Ovary (tissue), 9 donors: ENCODE measurements around the gene FOXN1. TPM values are rescaled to one million over a fixed set of nuclear protein-coding genes. Genes with fewer than 3 reads are reported as not detected.

ENCODE experiments used
- DNase-seq, 5 donors: peaks; one replicate each; pipeline ENCODE4 v3.0.0-alpha.2; 2019 to 2020
- H3K27ac ChIP-seq, 2 donors: fragments of 200-600 bp; one replicate each; pipeline versions ENCODE4 v1.5.1 to v1.8.0; 2019 to 2022
- H3K27me3 ChIP-seq: fragments of 200-600 bp; one replicate; pipeline ENCODE4 v1.8.0; 2022
- H3K36me3 ChIP-seq: fragments of 200-600 bp; sonication (generic); one replicate; pipeline ENCODE4 v1.5.1; 2019
- H3K4me1 ChIP-seq: one replicate; pipeline ENCODE4 v1.8.1; 2013; ENCODE audit warnings: mild to moderate bottlenecking, moderate library complexity; ENCODE audit not compliant: insufficient read depth
- H3K4me3 ChIP-seq: fragments of 200-600 bp; sonication (generic); one replicate; pipeline ENCODE4 v1.5.1; 2017
- H3K9me3 ChIP-seq, 2 donors: fragments of 200-600 bp in 1 of 2; sonication (generic) in 1 of 2; one replicate each; pipeline versions ENCODE4 v1.5.1 to v1.8.1; 2013 to 2019; ENCODE audit warnings: mild to moderate bottlenecking in 1 of 2, moderate library complexity in 1 of 2
- EP300 ChIP-seq: sonication (generic); formaldehyde crosslinking; IDR thresholded peaks from one replicate; pipeline ENCODE4 v1.6.1; 2017; ENCODE audit warnings: antibody characterized with exemption
- POLR2A ChIP-seq: fragments of 450-650 bp; IDR thresholded peaks from one replicate; pipeline ENCODE4 v1.6.1; 2017; ENCODE audit warnings: antibody characterized with exemption, mild to moderate bottlenecking, moderate library complexity
- WGBS, 3 donors: extraction: QIAGEN DNeasy Blood & Tissue Kit in 1 of 3; methylation state at CpG; one replicate each; pipeline versions ENCODE4 v1.1.5 to v1.1.7; 2013 to 2017; 5-methylcytosine and 5-hydroxymethylcytosine counted together
- intact Hi-C, 4 donors: fragments of 100-400 bp; cut with DNase I; formaldehyde crosslinking; loops; one replicate each; pipeline versions ENCODE4 v1.11.0 to v1.15.1; 2022 to 2023
- polyA plus RNA-seq, 2 donors: library from polyadenylated mRNA; stranded (reverse); fragments of 200-250 nt in 1 of 2; fragments of 350-450 nt in 1 of 2; fragmentation: Illumina TruSeq in 1 of 2; extraction: RNeasy Lipid Tissue Mini Kit (QIAGEN cat#74804) in 1 of 2; gene quantifications; one replicate each; pipeline ENCODE4 v1.2.3, GENCODE V29; 2013 to 2014
- total RNA-seq, 7 donors: library from RNA; depleted of rRNA in 2 of 7; stranded (reverse); fragments of >200 nt in 2 of 7; fragmentation: NEBNext Ultra II Directional in 3 of 7; extraction: Animal tissue kit (Norgen Biotek cat#: 25700) in 3 of 7; gene quantifications; one replicate each; pipeline versions ENCODE4 v1.1.0 to v1.2.4, GENCODE V29; 2016 to 2023
- TF ChIP-seq, protein P1 (sequence below), 3 donors: fragments of 450-650 bp in 2 of 3; fragments of 200-600 bp in 1 of 3; IDR thresholded peaks; one replicate each; pipeline versions ENCODE4 v1.5.1 to v1.8.0; 2016 to 2022; ENCODE audit warnings: antibody characterized with exemption in 3 of 3, mild to moderate bottlenecking in 1 of 3
- donor health status: DM: no; HTN: no; CAD: no; lungs with moderate emphysema.
- donor health status: DM: no; HTN: no; CAD: no.
- donor health status: Bipolar disorder and iron deficiency.
- donor health status: DM: yes; HTN: yes; CAD: no.
- donor health status: DM: no; HTN: no; CAD: no.
- donor health status: DM: yes; HTN: yes; CAD: no.

Gene FOXN1
- total and polyA plus RNA-seq, 9 donors, result not detected

DNA sequence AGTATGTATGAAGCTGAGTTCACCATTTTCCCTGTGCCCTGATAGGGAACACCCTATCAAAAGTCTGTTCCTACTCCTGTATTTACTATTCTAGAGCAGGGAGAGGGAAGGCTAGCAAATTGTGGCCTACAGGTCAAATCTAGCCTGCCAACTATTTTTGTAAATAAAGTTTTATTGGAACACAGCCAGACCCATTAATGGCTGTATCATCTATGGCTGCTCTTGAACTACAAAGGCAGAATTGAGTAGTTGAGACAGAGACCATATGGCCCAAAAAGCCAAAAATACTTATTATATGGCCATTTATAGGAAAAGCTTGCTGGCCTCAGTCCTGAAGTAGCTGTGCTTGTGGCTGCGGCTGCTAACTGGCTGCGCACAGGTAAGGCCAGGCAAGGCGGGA lies 74.8 kb downstream of the FOXN1 start:
- H3K4me3 ChIP-seq, result no peak overlapping the region
- H3K4me1 ChIP-seq, result peaks cover 4% of the 10 kb centered on the region
- H3K27me3 ChIP-seq, result no peaks in the 10 kb centered on the region
- TF ChIP-seq, protein P1, sequence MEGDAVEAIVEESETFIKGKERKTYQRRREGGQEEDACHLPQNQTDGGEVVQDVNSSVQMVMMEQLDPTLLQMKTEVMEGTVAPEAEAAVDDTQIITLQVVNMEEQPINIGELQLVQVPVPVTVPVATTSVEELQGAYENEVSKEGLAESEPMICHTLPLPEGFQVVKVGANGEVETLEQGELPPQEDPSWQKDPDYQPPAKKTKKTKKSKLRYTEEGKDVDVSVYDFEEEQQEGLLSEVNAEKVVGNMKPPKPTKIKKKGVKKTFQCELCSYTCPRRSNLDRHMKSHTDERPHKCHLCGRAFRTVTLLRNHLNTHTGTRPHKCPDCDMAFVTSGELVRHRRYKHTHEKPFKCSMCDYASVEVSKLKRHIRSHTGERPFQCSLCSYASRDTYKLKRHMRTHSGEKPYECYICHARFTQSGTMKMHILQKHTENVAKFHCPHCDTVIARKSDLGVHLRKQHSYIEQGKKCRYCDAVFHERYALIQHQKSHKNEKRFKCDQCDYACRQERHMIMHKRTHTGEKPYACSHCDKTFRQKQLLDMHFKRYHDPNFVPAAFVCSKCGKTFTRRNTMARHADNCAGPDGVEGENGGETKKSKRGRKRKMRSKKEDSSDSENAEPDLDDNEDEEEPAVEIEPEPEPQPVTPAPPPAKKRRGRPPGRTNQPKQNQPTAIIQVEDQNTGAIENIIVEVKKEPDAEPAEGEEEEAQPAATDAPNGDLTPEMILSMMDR (IDR thresholded peaks at IDR 0.05), result no peak
- TF ChIP-seq EP300 (no peak), POLR2A (no peak)
- H3K36me3 ChIP-seq, result no peaks in the 10 kb centered on the region
- H3K27ac ChIP-seq, result no peak overlapping the region
- 94 to 97% (median 96%) methylated on average over 3 of the region's 3 CpGs for WGBS, 3 donors
- DNase-seq, result no peak
- intact Hi-C loops, result no loop called here
- no peaks in the 10 kb centered on the region for H3K9me3 ChIP-seq

DNA sequence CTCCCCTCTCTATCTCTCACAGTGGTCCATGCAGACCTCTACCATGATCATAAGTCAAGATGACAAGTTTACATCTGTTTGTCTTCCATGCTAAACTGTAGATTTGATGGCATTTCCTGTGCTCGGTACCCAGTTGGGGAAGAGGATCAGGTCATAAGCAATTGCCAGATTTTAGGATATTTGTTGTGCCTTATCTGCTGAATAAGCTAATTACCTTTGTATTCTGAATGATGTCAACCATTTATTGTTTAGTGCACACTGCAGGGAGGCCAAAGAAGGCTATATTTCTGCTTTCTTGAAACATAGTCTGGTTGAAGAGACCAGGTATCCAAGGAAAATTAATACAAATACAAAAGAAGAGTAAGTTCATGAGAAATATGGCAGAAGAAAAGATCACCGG lies 76.4 kb downstream of the FOXN1 start:
- no peak overlapping the region for H3K27ac ChIP-seq
- intact Hi-C loops, result no loop called here
- H3K27me3 ChIP-seq, result no peaks in the 10 kb centered on the region
- H3K36me3 ChIP-seq, result no peaks in the 10 kb centered on the region
- H3K4me1 ChIP-seq, result no peaks in the 10 kb centered on the region
- TF ChIP-seq EP300 (no peak), POLR2A (no peak)
- TF ChIP-seq, protein P1 (IDR thresholded peaks at IDR 0.05), result no peak
- H3K4me3 ChIP-seq, result no peak overlapping the region
- no peaks in the 10 kb centered on the region for H3K9me3 ChIP-seq
- 98% methylated on average over 2 of the region's 2 CpGs for WGBS, 3 donors
- no peak for DNase-seq

DNA sequence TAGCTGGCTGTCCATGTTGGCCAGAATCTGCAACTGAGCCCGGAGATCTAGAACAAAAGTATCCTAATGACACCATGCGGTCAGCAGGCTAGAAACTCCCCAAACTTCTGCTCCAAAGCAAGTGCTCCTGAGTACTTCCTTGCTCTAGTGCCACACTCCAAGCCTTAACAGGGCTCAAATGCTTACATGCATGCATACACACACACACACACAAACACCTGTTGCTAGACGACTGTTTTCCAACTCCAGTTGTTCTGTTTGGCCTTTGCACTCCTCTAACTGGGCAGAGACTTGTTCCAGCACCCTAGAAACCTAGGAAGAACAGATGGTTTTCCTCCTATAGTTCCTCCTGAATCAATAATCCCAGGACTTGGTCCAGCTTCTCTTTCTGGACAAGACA lies 78.3 kb downstream of the FOXN1 start:
- no peak for TF ChIP-seq POLR2A
- TF ChIP-seq, protein P1 (IDR thresholded peaks at IDR 0.05), result no peak
- TF ChIP-seq EP300, result no peak
- H3K36me3 ChIP-seq, result no peaks in the 10 kb centered on the region
- H3K27ac ChIP-seq, result no peak overlapping the region
- no peaks in the 10 kb centered on the region for H3K9me3 ChIP-seq
- no peak overlapping the region for H3K4me3 ChIP-seq
- H3K27me3 ChIP-seq, result no peaks in the 10 kb centered on the region
- no peaks in the 10 kb centered on the region for H3K4me1 ChIP-seq
- DNase-seq, result no peak
- WGBS, 3 donors, result 78 to 92% (median 89%) methylated on average over 3 of the region's 3 CpGs
- intact Hi-C loops, result no loop called here

DNA sequence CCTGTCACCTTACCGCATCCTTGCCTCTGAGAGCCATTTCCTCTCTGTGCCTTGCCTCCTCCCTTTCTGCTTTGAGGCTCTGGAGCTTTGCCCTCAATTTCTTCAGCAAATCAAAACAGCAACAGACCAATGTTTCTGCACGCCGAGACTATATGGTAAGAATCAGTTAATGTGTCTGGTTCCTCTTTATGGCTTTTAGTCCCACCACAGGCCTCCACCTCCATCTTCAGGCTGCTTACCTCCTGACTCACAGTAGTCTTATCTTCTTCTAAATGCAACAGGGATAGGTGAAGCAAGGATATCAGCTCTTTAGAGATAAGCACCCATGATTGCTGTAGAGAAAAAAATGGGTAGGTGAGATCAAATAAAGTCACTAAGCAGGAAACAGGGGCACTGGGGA lies 79.7 kb downstream of the FOXN1 start:
- intact Hi-C loops, result no loop called here
- Histone ChIP-seq H3K27me3 (no peaks in the 10 kb centered on the region), H3K36me3 (no peaks in the 10 kb centered on the region), H3K27ac (no peak overlapping the region), H3K4me3 (no peak overlapping the region), H3K9me3 (no peaks in the 10 kb centered on the region), H3K4me1 (no peaks in the 10 kb centered on the region)
- TF ChIP-seq, protein P1 (IDR thresholded peaks at IDR 0.05), result no peak
- TF ChIP-seq EP300, result no peak
- no peak for TF ChIP-seq POLR2A
- no peak for DNase-seq
- 87 to 94% (median 91%) methylated on average over 3 of the region's 3 CpGs for whole genome bisulfite sequencing, 3 donors

Other genes starting within 250 kb of the FOXN1 start
- gene TMEM97, start 187.1 kb upstream of the FOXN1 start, total RNA-seq, result 10 to 100 TPM; 18.7 to 74.4 (median 26.0) TPM
- gene TMEM97, start 187.1 kb upstream of the FOXN1 start, polyA plus RNA-seq, result 10 to 100 TPM; 20.3 to 93.0 TPM
- gene IFT20, start 170.9 kb upstream of the FOXN1 start, total RNA-seq, result 10 to 100 TPM; 20.2 to 49.2 (median 24.3) TPM
- gene IFT20, start 170.9 kb upstream of the FOXN1 start, polyA plus RNA-seq, result 10 to 100 TPM; 39.4 to 44.3 TPM
- 10 to 100 TPM; 13.5 to 36.3 (median 31.5) TPM for gene TNFAIP1, start 170.6 kb upstream of the FOXN1 start, total RNA-seq
- gene TNFAIP1, start 170.6 kb upstream of the FOXN1 start, polyA plus RNA-seq, result 10 to 100 TPM; 13.4 to 37.9 TPM
- gene POLDIP2, start 148.8 kb upstream of the FOXN1 start, total RNA-seq, result 10 to 100 TPM; 37.4 to 82.6 (median 59.6) TPM
- 100 to 1,000 TPM in 1 of 2 donors, 10 to 100 TPM in 1; 43.4 to 110 TPM for gene POLDIP2, start 148.8 kb upstream of the FOXN1 start, polyA plus RNA-seq
- not detected for gene SEBOX, start 141.1 kb upstream of the FOXN1 start, total RNA-seq
- gene SEBOX, start 141.1 kb upstream of the FOXN1 start, polyA plus RNA-seq, result not detected
- 1 to 10 TPM in 5 of 7 donors, under 1 TPM in 1, not detected in 1; 0.25 to 5.9 (median 4.1) TPM for gene VTN, start 136.0 kb upstream of the FOXN1 start, total RNA-seq
- 10 to 100 TPM in 1 of 2 donors, 1 to 10 TPM in 1; 1.5 to 20.5 TPM for gene VTN, start 136.0 kb upstream of the FOXN1 start, polyA plus RNA-seq
- gene SARM1, start 134.7 kb upstream of the FOXN1 start, total RNA-seq, result 10 to 100 TPM in 6 of 7 donors, 1 to 10 TPM in 1; 7.4 to 21.5 (median 16.5) TPM
- gene SARM1, start 134.7 kb upstream of the FOXN1 start, polyA plus RNA-seq, result 10 to 100 TPM in 1 of 2 donors, 1 to 10 TPM in 1; 9.0 to 12.4 TPM
- gene SLC46A1, start 100.1 kb upstream of the FOXN1 start, total RNA-seq, result 10 to 100 TPM in 5 of 7 donors, 1 to 10 TPM in 2; 5.0 to 13.6 (median 12.2) TPM
- 10 to 100 TPM in 1 of 2 donors, 1 to 10 TPM in 1; 4.0 to 32.2 TPM for gene SLC46A1, start 100.1 kb upstream of the FOXN1 start, polyA plus RNA-seq
- gene SLC13A2, start 32.7 kb upstream of the FOXN1 start, total RNA-seq, result under 1 TPM in 1 of 7 donors, not detected in 6; 0.95 TPM
- gene SLC13A2, start 32.7 kb upstream of the FOXN1 start, polyA plus RNA-seq, result not detected
- gene UNC119, start 46.3 kb downstream of the FOXN1 start, total RNA-seq, result 10 to 100 TPM; 14.4 to 27.3 (median 19.5) TPM
- gene UNC119, start 46.3 kb downstream of the FOXN1 start, polyA plus RNA-seq, result 10 to 100 TPM; 18.6 to 19.3 TPM
- gene PIGS, start 65.2 kb downstream of the FOXN1 start, total RNA-seq, result 10 to 100 TPM; 16.1 to 42.2 (median 33.5) TPM
- 10 to 100 TPM; 26.6 to 64.8 TPM for gene PIGS, start 65.2 kb downstream of the FOXN1 start, polyA plus RNA-seq
- gene ALDOC, start 70.5 kb downstream of the FOXN1 start, total RNA-seq, result 10 to 100 TPM; 17.1 to 71.5 (median 28.4) TPM
- gene ALDOC, start 70.5 kb downstream of the FOXN1 start, polyA plus RNA-seq, result 10 to 100 TPM; 25.4 to 39.1 TPM
- gene SPAG5, start 92.7 kb downstream of the FOXN1 start, total RNA-seq, result 1 to 10 TPM; 2.1 to 5.0 (median 3.3) TPM
- gene SPAG5, start 92.7 kb downstream of the FOXN1 start, polyA plus RNA-seq, result 1 to 10 TPM; 2.9 to 3.8 TPM
- 10 to 100 TPM in 3 of 7 donors, 1 to 10 TPM in 4; 3.6 to 16.2 (median 7.9) TPM for gene RSKR, start 107.8 kb downstream of the FOXN1 start, total RNA-seq
- gene RSKR, start 107.8 kb downstream of the FOXN1 start, polyA plus RNA-seq, result 1 to 10 TPM; 4.1 to 8.7 TPM
- gene BLTP2, start 138.8 kb downstream of the FOXN1 start, total RNA-seq, result 100 to 1,000 TPM in 3 of 7 donors, 10 to 100 TPM in 4; 57.2 to 148 (median 93.2) TPM
- 100 to 1,000 TPM in 1 of 2 donors, 10 to 100 TPM in 1; 24.9 to 100 TPM for gene BLTP2, start 138.8 kb downstream of the FOXN1 start, polyA plus RNA-seq
- 10 to 100 TPM; 33.9 to 53.1 (median 46.7) TPM for gene SDF2, start 155.6 kb downstream of the FOXN1 start, total RNA-seq
- 100 to 1,000 TPM in 1 of 2 donors, 10 to 100 TPM in 1; 62.7 to 118 TPM for gene SDF2, start 155.6 kb downstream of the FOXN1 start, polyA plus RNA-seq
- 10 to 100 TPM; 42.3 to 83.8 (median 67.2) TPM for gene SUPT6H, start 155.9 kb downstream of the FOXN1 start, total RNA-seq
- 10 to 100 TPM; 34.8 to 80.1 TPM for gene SUPT6H, start 155.9 kb downstream of the FOXN1 start, polyA plus RNA-seq
- gene PROCA1, start 205.5 kb downstream of the FOXN1 start, total RNA-seq, result 1 to 10 TPM; 4.0 to 6.7 (median 5.0) TPM
- gene PROCA1, start 205.5 kb downstream of the FOXN1 start, polyA plus RNA-seq, result 1 to 10 TPM; 2.7 to 6.5 TPM
- 100 to 1,000 TPM; 149 to 222 (median 169) TPM for gene RAB34, start 211.5 kb downstream of the FOXN1 start, total RNA-seq
- gene RAB34, start 211.5 kb downstream of the FOXN1 start, polyA plus RNA-seq, result 100 to 1,000 TPM; 196 to 208 TPM
- 1,000 to 10,000 TPM; 1,369 to 3,979 (median 2,659) TPM for gene RPL23A, start 213.6 kb downstream of the FOXN1 start, total RNA-seq
- 1,000 to 10,000 TPM; 2,997 to 3,153 TPM for gene RPL23A, start 213.6 kb downstream of the FOXN1 start, polyA plus RNA-seq
- 1 to 10 TPM in 6 of 7 donors, not detected in 1; 1.3 to 7.0 (median 1.6) TPM for gene TLCD1, start 219.9 kb downstream of the FOXN1 start, total RNA-seq
- 1 to 10 TPM in 1 of 2 donors, under 1 TPM in 1; 0.75 to 5.1 TPM for gene TLCD1, start 219.9 kb downstream of the FOXN1 start, polyA plus RNA-seq
- gene NEK8, start 222.4 kb downstream of the FOXN1 start, total RNA-seq, result 1 to 10 TPM; 2.3 to 8.3 (median 3.4) TPM
- gene NEK8, start 222.4 kb downstream of the FOXN1 start, polyA plus RNA-seq, result 1 to 10 TPM; 1.9 to 2.2 TPM
- 10 to 100 TPM; 12.9 to 61.3 (median 18.8) TPM for gene TRAF4, start 237.7 kb downstream of the FOXN1 start, total RNA-seq
- 1 to 10 TPM; 3.5 to 7.0 TPM for gene TRAF4, start 237.7 kb downstream of the FOXN1 start, polyA plus RNA-seq